Measurements from ENCODE around the gene CSNK2B. TPM values are rescaled to one million over a fixed set of nuclear protein-coding genes. Genes with fewer than 3 reads are reported as not detected.

The CSNK2B gene
- total RNA-seq, 2 experiments from 2014 or later: 215 to 219 TPM

- no peak for DNase-seq
- Mint-ChIP-seq H3K9me3 (no peaks in the 10 kb centered on the region), H3K36me3 (ENCODE audit: low read depth) (no peaks in the 10 kb centered on the region), H3K4me3 (no peak within 1 kb of the TSS), H3K4me1 (ENCODE audit: low read depth) (peaks cover 8% of the 10 kb centered on the region), H3K27me3 (ENCODE audit: low read depth) (no peaks in the 10 kb centered on the region), H3K27ac (no peak within 1 kb of the TSS)
- CTCF ChIA-PET: interaction anchor here (0.5 to 2.7 kb wide), 2 partner anchors 15 to 38 kb away, joined by 8 to 12 read pairs; no protein-coding TSS in a partner anchor
- intact Hi-C loops (cut with micrococcal nuclease): no loop called here
These were observed 49.4 kb downstream of the CSNK2B start, which contains the start of gene LY6G6D for GRCh38 chr6:31715022-31715958. TSS of gene LY6G6D (plus strand) at chr6:31715348. CDS start at chr6:31715356, 8 bp downstream.

- Mint-ChIP-seq H3K9me3 (no peaks in the 10 kb centered on the region), H3K27me3 (ENCODE audit: low read depth) (no peaks in the 10 kb centered on the region), H3K4me3 (no peak overlapping the region), H3K36me3 (ENCODE audit: low read depth) (no peaks in the 10 kb centered on the region), H3K4me1 (ENCODE audit: low read depth) (peaks cover 2% of the 10 kb centered on the region), H3K27ac (no peak overlapping the region)
- CTCF ChIA-PET: no interaction called here
- intact Hi-C loops (cut with micrococcal nuclease): no loop called here
- no peak for DNase-seq
These were observed 51.8 kb downstream of the CSNK2B start for GRCh38 chr6:31717499-31718222.

GRCh38 chr6:31718265-31718664, 52.4 kb downstream of the CSNK2B start:
- CTCF ChIA-PET: no interaction called here
- intact Hi-C loops (cut with micrococcal nuclease): no loop called here
- no peak overlapping the region for H3K27ac Mint-ChIP-seq
- no peak for DNase-seq
- H3K4me1 Mint-ChIP-seq (ENCODE audit: low read depth): peaks cover 2% of the 10 kb centered on the region
- no peaks in the 10 kb centered on the region for H3K9me3 Mint-ChIP-seq
- H3K36me3 Mint-ChIP-seq (ENCODE audit: low read depth): no peaks in the 10 kb centered on the region
- no peak overlapping the region for H3K4me3 Mint-ChIP-seq
- no peaks in the 10 kb centered on the region for H3K27me3 Mint-ChIP-seq (ENCODE audit: low read depth)

GRCh38 chr6:31719001-31719400, 53.1 kb downstream of the CSNK2B start:
- Mint-ChIP-seq H3K36me3 (ENCODE audit: low read depth) (no peaks in the 10 kb centered on the region), H3K27ac (no peak overlapping the region), H3K9me3 (no peaks in the 10 kb centered on the region), H3K4me1 (ENCODE audit: low read depth) (peaks cover 1% of the 10 kb centered on the region), H3K4me3 (no peak overlapping the region), H3K27me3 (ENCODE audit: low read depth) (no peaks in the 10 kb centered on the region)
- no peak for DNase-seq
- CTCF ChIA-PET: no interaction called here
- intact Hi-C loops (cut with micrococcal nuclease): no loop called here

Small RNA genes within 50 kb of the gene (microRNA-seq; reads per million reads assigned to microRNA genes)
- gene MIR4646 (ENCODE audit: borderline microRNAs expressed, borderline replicate concordance) (not detected), gene MIR6832 (ENCODE audit: borderline microRNAs expressed, borderline replicate concordance) (not detected)

Other genes with a start within 250 kb of the CSNK2B start
- gene MICB, start 167.9 kb upstream of the CSNK2B start, total RNA-seq: 10 to 100 TPM; 21.4 to 22.6 TPM
- not detected for gene MCCD1, start 137.1 kb upstream of the CSNK2B start, total RNA-seq
- 100 to 1,000 TPM; 600 to 624 TPM for gene DDX39B, start 124.1 kb upstream of the CSNK2B start, total RNA-seq
- gene ATP6V1G2, start 119.5 kb upstream of the CSNK2B start, total RNA-seq: 1 to 10 TPM; 1.2 to 1.4 TPM
- 10 to 100 TPM; 20.4 to 20.6 TPM for gene NFKBIL1, start 118.5 kb upstream of the CSNK2B start, total RNA-seq
- 100 to 1,000 TPM; 165 to 173 TPM for gene LTA, start 93.8 kb upstream of the CSNK2B start, total RNA-seq
- gene TNF, start 90.5 kb upstream of the CSNK2B start, total RNA-seq: 10 to 100 TPM; 31.6 to 33.2 TPM
- gene LTB, start 83.7 kb upstream of the CSNK2B start, total RNA-seq: 10 to 100 TPM; 50.5 to 52.3 TPM
- gene LST1, start 79.8 kb upstream of the CSNK2B start, total RNA-seq: 10 to 100 TPM; 11.5 to 12.5 TPM
- gene NCR3, start 73.1 kb upstream of the CSNK2B start, total RNA-seq: 1 to 10 TPM; 2.8 TPM
- gene AIF1, start 50.8 kb upstream of the CSNK2B start, total RNA-seq: 100 to 1,000 TPM; 120 to 129 TPM
- 100 to 1,000 TPM; 283 to 304 TPM for gene PRRC2A, start 45.4 kb upstream of the CSNK2B start, total RNA-seq
- 100 to 1,000 TPM; 286 to 295 TPM for gene BAG6, start 13.4 kb upstream of the CSNK2B start, total RNA-seq
- gene APOM, start 10.2 kb upstream of the CSNK2B start, total RNA-seq: 1 to 10 TPM; 2.6 to 3.7 TPM
- 1 to 10 TPM; 8.8 to 9.0 TPM for gene C6orf47, start 5.3 kb upstream of the CSNK2B start, total RNA-seq
- gene GPANK1, start 1.1 kb upstream of the CSNK2B start, total RNA-seq: 10 to 100 TPM; 31.2 to 32.4 TPM
- 1 to 10 TPM; 6.4 to 6.5 TPM for gene LY6G5B, start 3.9 kb downstream of the CSNK2B start, total RNA-seq
- gene LY6G5C, start 15.0 kb downstream of the CSNK2B start, total RNA-seq: 1 to 10 TPM in 1 of 2 experiments, under 1 TPM in 1; 0.93 to 1.4 TPM
- gene ABHD16A, start 37.2 kb downstream of the CSNK2B start, total RNA-seq: 10 to 100 TPM; 19.9 to 22.5 TPM
- gene LY6G6F, start 40.8 kb downstream of the CSNK2B start, total RNA-seq: not detected
- not detected for gene LY6G6D, start 49.3 kb downstream of the CSNK2B start, total RNA-seq
- not detected for gene LY6G6C, start 55.7 kb downstream of the CSNK2B start, total RNA-seq
- under 1 TPM in 1 of 2 experiments, not detected in 1; 0.49 TPM for gene MPIG6B, start 57.3 kb downstream of the CSNK2B start, total RNA-seq
- 10 to 100 TPM in 1 of 2 experiments, 1 to 10 TPM in 1; 8.5 to 11.3 TPM for gene DDAH2, start 63.2 kb downstream of the CSNK2B start, total RNA-seq
- gene CLIC1, start 70.5 kb downstream of the CSNK2B start, total RNA-seq: 100 to 1,000 TPM; 348 to 353 TPM
- 100 to 1,000 TPM; 101 to 105 TPM for gene MSH5, start 73.9 kb downstream of the CSNK2B start, total RNA-seq
- gene SAPCD1, start 96.6 kb downstream of the CSNK2B start, total RNA-seq: 10 to 100 TPM in 1 of 2 experiments, 1 to 10 TPM in 1; 9.8 to 10.5 TPM
- under 1 TPM; 0.69 to 0.89 TPM for gene VWA7, start 111.2 kb downstream of the CSNK2B start, total RNA-seq
- 100 to 1,000 TPM; 157 to 161 TPM for gene VARS1, start 129.7 kb downstream of the CSNK2B start, total RNA-seq
- 100 to 1,000 TPM; 172 to 174 TPM for gene LSM2, start 140.9 kb downstream of the CSNK2B start, total RNA-seq
- under 1 TPM; 0.86 to 0.95 TPM for gene HSPA1L, start 149.2 kb downstream of the CSNK2B start, total RNA-seq
- 10 to 100 TPM; 19.8 to 23.1 TPM for gene HSPA1A, start 149.5 kb downstream of the CSNK2B start, total RNA-seq
- 10 to 100 TPM; 47.8 to 50.1 TPM for gene HSPA1B, start 161.7 kb downstream of the CSNK2B start, total RNA-seq
- 1 to 10 TPM; 8.4 to 9.2 TPM for gene NEU1, start 196.7 kb downstream of the CSNK2B start, total RNA-seq
- under 1 TPM in 1 of 2 experiments, not detected in 1; 0.10 TPM for gene SLC44A4, start 212.9 kb downstream of the CSNK2B start, total RNA-seq
- gene EHMT2, start 231.6 kb downstream of the CSNK2B start, total RNA-seq: 10 to 100 TPM; 33.0 to 37.3 TPM
- under 1 TPM; 0.57 to 0.69 TPM for gene ZBTB12, start 236.0 kb downstream of the CSNK2B start, total RNA-seq